ENCODE results near the gene WNT11.

Gene WNT11

GRCh38 chr11:76206327-76207081 is at the start of gene WNT11:
Gene WNT11, minus strand, starts transcription at chr11:76206502. Its CDS starts 95 bp downstream, at chr11:76206407.
- peak; percentile 16 for DNase-seq

- no peak for DNase-seq
These were observed 47.1 kb upstream of the WNT11 start for GRCh38 chr11:76253416-76253815.

- no peak for DNase-seq
These were observed 46.3 kb upstream of the WNT11 start for GRCh38 chr11:76252631-76253070.

- DNase-seq: no peak
These were observed 45.3 kb upstream of the WNT11 start for GRCh38 chr11:76251576-76251975.

- no peak for DNase-seq
These were observed 44.9 kb upstream of the WNT11 start for GRCh38 chr11:76251226-76251575.

- no peak for DNase-seq
These were observed 44.4 kb upstream of the WNT11 start for GRCh38 chr11:76250520-76251225.

GRCh38 chr11:76249195-76249741 is 43.0 kb upstream of the WNT11 start:
- no peak for DNase-seq

- DNase-seq: peak; percentile 14
These were observed 41.9 kb upstream of the WNT11 start for GRCh38 chr11:76248210-76248609.

- no peak for DNase-seq
These were observed 40.8 kb upstream of the WNT11 start for GRCh38 chr11:76247091-76247490.

GRCh38 chr11:76246271-76246933 is 40.1 kb upstream of the WNT11 start:
- no peak for DNase-seq

- no peak for DNase-seq
These were observed 39.4 kb upstream of the WNT11 start for GRCh38 chr11:76245720-76246119.

- no peak for DNase-seq
These were observed 38.1 kb upstream of the WNT11 start for GRCh38 chr11:76244316-76244851.

- no peak for DNase-seq
These were observed 37.6 kb upstream of the WNT11 start for GRCh38 chr11:76243957-76244285.

- DNase-seq: no peak
These were observed 37.1 kb upstream of the WNT11 start for GRCh38 chr11:76243193-76243956.

GRCh38 chr11:76242004-76242779 is 35.9 kb upstream of the WNT11 start:
- DNase-seq: no peak

- DNase-seq: no peak
These were observed 35.1 kb upstream of the WNT11 start for GRCh38 chr11:76241243-76242000.

- DNase-seq: no peak
These were observed 34.4 kb upstream of the WNT11 start for GRCh38 chr11:76240666-76241065.

GRCh38 chr11:76240161-76240540 is 33.8 kb upstream of the WNT11 start:
- no peak for DNase-seq

GRCh38 chr11:76239483-76240160 is 33.3 kb upstream of the WNT11 start:
- DNase-seq: no peak

- DNase-seq: no peak
These were observed 32.2 kb upstream of the WNT11 start for GRCh38 chr11:76238551-76238950.

- no peak for DNase-seq
These were observed 31.6 kb upstream of the WNT11 start for GRCh38 chr11:76237914-76238313.

Data from CD4-positive, alpha-beta T cell treated with Interleukin-17A for 1 hour (primary cell).